ENCODE results near the gene SLC12A7. TPM values are rescaled to one million over a fixed set of nuclear protein-coding genes. Genes with fewer than 3 reads are reported as not detected.

Gene SLC12A7
- total RNA-seq, 1 donor from 2014 or later: 101 TPM

GRCh38 chr5:1042626-1043025 lies 69.2 kb downstream of the SLC12A7 start:
- H3K4me1 ChIP-seq: no peaks in the 10 kb centered on the region
- no peaks in the 10 kb centered on the region for H3K36me3 ChIP-seq
- H3K4me3 ChIP-seq: no peak overlapping the region
- H3K27me3 ChIP-seq: no peaks in the 10 kb centered on the region
- no peak for DNase-seq (ENCODE audit: low spot score in 2 of 2)
- H3K27ac ChIP-seq: no peak overlapping the region
- no peaks in the 10 kb centered on the region for H3K9me3 ChIP-seq
- intact Hi-C loops (cut with DNase I): no loop called here
- TF ChIP-seq CTCF (IDR thresholded peaks at IDR 0.05): no peak

- no peaks in the 10 kb centered on the region for H3K4me1 ChIP-seq
- no peak for DNase-seq (ENCODE audit: low spot score in 2 of 2)
- no peaks in the 10 kb centered on the region for H3K27me3 ChIP-seq
- H3K36me3 ChIP-seq: no peaks in the 10 kb centered on the region
- H3K27ac ChIP-seq: no peak overlapping the region
- no peaks in the 10 kb centered on the region for H3K9me3 ChIP-seq
- intact Hi-C loops (cut with DNase I): no loop called here
- no peak for TF ChIP-seq CTCF (IDR thresholded peaks at IDR 0.05)
- no peak overlapping the region for H3K4me3 ChIP-seq
Observed at GRCh38 chr5:1041225-1042143, 70.4 kb downstream of the SLC12A7 start.

- H3K27ac ChIP-seq: no peak overlapping the region
- no peak for TF ChIP-seq CTCF (IDR thresholded peaks at IDR 0.05)
- H3K4me1 ChIP-seq: no peaks in the 10 kb centered on the region
- no peaks in the 10 kb centered on the region for H3K27me3 ChIP-seq
- intact Hi-C loops (cut with DNase I): no loop called here
- no peaks in the 10 kb centered on the region for H3K9me3 ChIP-seq
- DNase-seq (ENCODE audit: low spot score in 2 of 2): no peak
- H3K36me3 ChIP-seq: no peaks in the 10 kb centered on the region
- no peak overlapping the region for H3K4me3 ChIP-seq
Observed at GRCh38 chr5:1040571-1040970, 71.3 kb downstream of the SLC12A7 start.

- no peak overlapping the region for H3K27ac ChIP-seq
- intact Hi-C loops (cut with DNase I): no loop called here
- no peaks in the 10 kb centered on the region for H3K36me3 ChIP-seq
- no peak for TF ChIP-seq CTCF (IDR thresholded peaks at IDR 0.05)
- no peak overlapping the region for H3K4me3 ChIP-seq
- no peak for DNase-seq (ENCODE audit: low spot score in 2 of 2)
- H3K4me1 ChIP-seq: no peaks in the 10 kb centered on the region
- no peaks in the 10 kb centered on the region for H3K9me3 ChIP-seq
- H3K27me3 ChIP-seq: no peaks in the 10 kb centered on the region
Observed at GRCh38 chr5:1039706-1040260, 72.1 kb downstream of the SLC12A7 start.

GRCh38 chr5:1039210-1039548 lies 72.7 kb downstream of the SLC12A7 start:
- no peaks in the 10 kb centered on the region for H3K4me1 ChIP-seq
- H3K9me3 ChIP-seq: no peaks in the 10 kb centered on the region
- no peaks in the 10 kb centered on the region for H3K27me3 ChIP-seq
- no peak overlapping the region for H3K4me3 ChIP-seq
- H3K36me3 ChIP-seq: no peaks in the 10 kb centered on the region
- H3K27ac ChIP-seq: no peak overlapping the region
- intact Hi-C loops (cut with DNase I): no loop called here
- DNase-seq (ENCODE audit: low spot score in 2 of 2): no peak
- no peak for TF ChIP-seq CTCF (IDR thresholded peaks at IDR 0.05)

Measured in ascending aorta (tissue), 2 donors.